ENCODE data around the gene SEL1L2.
"Not testable (repeated sequence)": the region's sequence is repeated elsewhere in the genome, so short reads cannot be mapped to it uniquely, and the experiment has no call there.

The SEL1L2 gene

GRCh38 chr20:13990465-13990864 is at the start of gene SEL1L2:
SEL1L2 (minus strand) TSS chr20:13990614; CDS start chr20:13990534, 80 bp downstream.
- DNase-seq (ENCODE audit: low read depth in 2 of 2): no peak

- DNase-seq (ENCODE audit: low read depth in 2 of 2): no peak
Measured at GRCh38 chr20:14036567-14036966, 46.2 kb upstream of the SEL1L2 start.

GRCh38 chr20:14033310-14033709 is 42.9 kb upstream of the SEL1L2 start:
- DNase-seq (ENCODE audit: low read depth in 2 of 2): no peak

GRCh38 chr20:14030991-14031390 is 40.6 kb upstream of the SEL1L2 start:
- DNase-seq (ENCODE audit: low read depth in 2 of 2): no peak

- DNase-seq (ENCODE audit: low read depth in 2 of 2): no peak
Measured at GRCh38 chr20:14012671-14013070, 22.3 kb upstream of the SEL1L2 start.

- no peak for DNase-seq (ENCODE audit: low read depth in 2 of 2)
Measured at GRCh38 chr20:14009208-14009607, 18.8 kb upstream of the SEL1L2 start.

- DNase-seq (ENCODE audit: low read depth in 2 of 2): no peak
Measured at GRCh38 chr20:14005996-14006395, 15.6 kb upstream of the SEL1L2 start.

GRCh38 chr20:14000917-14001316 is 10.5 kb upstream of the SEL1L2 start:
- no peak for DNase-seq (ENCODE audit: low read depth in 2 of 2)

GRCh38 chr20:13996265-13996664 is 5.9 kb upstream of the SEL1L2 start:
- DNase-seq (ENCODE audit: low read depth in 2 of 2): no peak

GRCh38 chr20:13995841-13996240 is 5.4 kb upstream of the SEL1L2 start:
- DNase-seq (ENCODE audit: low read depth in 2 of 2): no peak

- peak in 1 of 2 donors; percentile 16 for DNase-seq (ENCODE audit: low read depth in 2 of 2)
Measured at GRCh38 chr20:13995086-13995665, 4.8 kb upstream of the SEL1L2 start, which contains the start of gene MACROD2. MACROD2 (plus strand) TSS chr20:13995516.

GRCh38 chr20:13991955-13992354 is 1.5 kb upstream of the SEL1L2 start:
- not testable (repeated sequence) for DNase-seq (ENCODE audit: low read depth in 2 of 2)

- no peak for DNase-seq (ENCODE audit: low read depth in 2 of 2)
Measured at GRCh38 chr20:13991311-13991710, 897 bp upstream of the SEL1L2 start.

- no peak for DNase-seq (ENCODE audit: low read depth in 2 of 2)
Measured at GRCh38 chr20:13984211-13984610, 6.2 kb downstream of the SEL1L2 start.

- DNase-seq (ENCODE audit: low read depth in 2 of 2): no peak
Measured at GRCh38 chr20:13960525-13960924, 29.9 kb downstream of the SEL1L2 start.

GRCh38 chr20:13960119-13960518 is 30.3 kb downstream of the SEL1L2 start:
- DNase-seq (ENCODE audit: low read depth in 2 of 2): no peak

- no peak for DNase-seq (ENCODE audit: low read depth in 2 of 2)
Measured at GRCh38 chr20:13953227-13953626, 37.2 kb downstream of the SEL1L2 start.

GRCh38 chr20:13947719-13948118 is 42.7 kb downstream of the SEL1L2 start:
- no peak for DNase-seq (ENCODE audit: low read depth in 2 of 2)

- DNase-seq (ENCODE audit: low read depth in 2 of 2): no peak
Measured at GRCh38 chr20:13941031-13941430, 49.4 kb downstream of the SEL1L2 start.

- DNase-seq (ENCODE audit: low read depth in 2 of 2): no peak
Measured at GRCh38 chr20:13936781-13937576, 53.4 kb downstream of the SEL1L2 start.

GRCh38 chr20:13934992-13935894 is 55.2 kb downstream of the SEL1L2 start:
- no peak for DNase-seq (ENCODE audit: low read depth in 2 of 2)

GRCh38 chr20:13930281-13930680 is 60.1 kb downstream of the SEL1L2 start:
- DNase-seq (ENCODE audit: low read depth in 2 of 2): no peak

All from activated CD4-positive, alpha-beta T cell treated with anti-CD3 and anti-CD28 coated beads for 24 hours (primary cell).